ENCODE results near the gene SEC24D. TPM values are rescaled to one million over a fixed set of nuclear protein-coding genes. Genes with fewer than 3 reads are reported as not detected.
A peak's percentile ranks its signal among the peaks of the same experiment; 100 is the strongest.
"Not testable (repeated sequence)": the region's sequence is repeated elsewhere in the genome, so short reads cannot be mapped to it uniquely, and the experiment has no call there.

Gene SEC24D
- 10 to 100 TPM; 41.0 to 62.7 TPM for total RNA-seq
- long read RNA-seq, full-length matches to known transcripts = 25 of 81 reads
- long read RNA-seq, partial matches to known transcripts = 38 of 81 reads
- long read RNA-seq, other reads (novel, unspliced or antisense) = 18 of 81 reads

- ATAC-seq = peak; percentile 94
- intact Hi-C loops (cut with DNase I, micrococcal nuclease) = no loop called here
- DNase-seq = peak; percentile 85 to 90
Measured at GRCh38 chr4:118835571-118836300, at the start of gene SEC24D. TSS of gene SEC24D (minus strand) at chr4:118836126. CDS start at chr4:118833696, 2,430 bp downstream.

GRCh38 chr4:118884716-118885115 lies 48.8 kb upstream of the SEC24D start:
- DNase-seq = no peak
- no peak for ATAC-seq
- intact Hi-C loops (cut with DNase I, micrococcal nuclease) = loop anchor here in 1 of 2 donors (5.0 kb wide), 1 partner anchor 112 kb away; no protein-coding TSS in a partner anchor

GRCh38 chr4:118883861-118884260 lies 47.9 kb upstream of the SEC24D start:
- DNase-seq = no peak

GRCh38 chr4:118881512-118882146 lies 45.7 kb upstream of the SEC24D start:
- intact Hi-C loops (cut with DNase I, micrococcal nuclease) = no loop called here
- ATAC-seq = no peak
- no peak for DNase-seq

More at GRCh38 chr4:118883861-118884260, 47.9 kb upstream of the SEC24D start:
- intact Hi-C loops (cut with DNase I, micrococcal nuclease) = no loop called here
- ATAC-seq = no peak

- intact Hi-C loops (cut with DNase I, micrococcal nuclease) = no loop called here
- ATAC-seq = no peak
- DNase-seq = no peak
Measured at GRCh38 chr4:118879409-118879808, 43.5 kb upstream of the SEC24D start.

GRCh38 chr4:118878507-118878906 lies 42.6 kb upstream of the SEC24D start:
- ATAC-seq; intact Hi-C loops (cut with DNase I, micrococcal nuclease); DNase-seq: not testable (repeated sequence)

- intact Hi-C loops (cut with DNase I, micrococcal nuclease) = no loop called here
- no peak for ATAC-seq
- no peak for DNase-seq
Measured at GRCh38 chr4:118877797-118878196, 41.9 kb upstream of the SEC24D start.

GRCh38 chr4:118872181-118872580 lies 36.3 kb upstream of the SEC24D start:
- ATAC-seq (no peak), DNase-seq (no peak)
- intact Hi-C loops (cut with DNase I, micrococcal nuclease) = no loop called here

- DNase-seq = no peak
- ATAC-seq = no peak
- intact Hi-C loops (cut with DNase I, micrococcal nuclease) = no loop called here
Measured at GRCh38 chr4:118869808-118870342, 33.9 kb upstream of the SEC24D start.

- ATAC-seq = no peak
Measured at GRCh38 chr4:118867311-118868067, 31.6 kb upstream of the SEC24D start.

GRCh38 chr4:118866442-118866841 lies 30.5 kb upstream of the SEC24D start:
- ATAC-seq = no peak
- DNase-seq = no peak
- intact Hi-C loops (cut with DNase I, micrococcal nuclease) = no loop called here

More at GRCh38 chr4:118867311-118868067, 31.6 kb upstream of the SEC24D start:
- intact Hi-C loops (cut with DNase I, micrococcal nuclease) = no loop called here
- no peak for DNase-seq

GRCh38 chr4:118865091-118865708 lies 29.3 kb upstream of the SEC24D start:
- DNase-seq (peak in 1 of 2 donors; percentile 17), ATAC-seq (peak; percentile 91)

GRCh38 chr4:118858779-118859178 lies 22.9 kb upstream of the SEC24D start:
- no peak for ATAC-seq
- intact Hi-C loops (cut with DNase I, micrococcal nuclease) = no loop called here
- DNase-seq = no peak

More at GRCh38 chr4:118865091-118865708, 29.3 kb upstream of the SEC24D start:
- intact Hi-C loops (cut with DNase I, micrococcal nuclease) = no loop called here

- ATAC-seq (no peak), DNase-seq (no peak)
- intact Hi-C loops (cut with DNase I, micrococcal nuclease) = no loop called here
Measured at GRCh38 chr4:118857760-118858159, 21.8 kb upstream of the SEC24D start.

- ATAC-seq (peak; percentile 74), DNase-seq (peak; percentile 26 to 27)
- intact Hi-C loops (cut with DNase I, micrococcal nuclease) = no loop called here
Measured at GRCh38 chr4:118850488-118851173, 14.7 kb upstream of the SEC24D start.

- no peak for DNase-seq
- ATAC-seq = no peak
- intact Hi-C loops (cut with DNase I, micrococcal nuclease) = no loop called here
Measured at GRCh38 chr4:118849867-118850487, 14.1 kb upstream of the SEC24D start.

GRCh38 chr4:118848901-118849300 lies 13.0 kb upstream of the SEC24D start:
- no peak for ATAC-seq
- intact Hi-C loops (cut with DNase I, micrococcal nuclease) = no loop called here
- no peak for DNase-seq

GRCh38 chr4:118848242-118848641 lies 12.3 kb upstream of the SEC24D start:
- no peak for DNase-seq
- intact Hi-C loops (cut with DNase I, micrococcal nuclease) = no loop called here

More at GRCh38 chr4:118848242-118848641, 12.3 kb upstream of the SEC24D start:
- ATAC-seq = no peak
